DND-41 (cell line): ENCODE data around the gene PAK2.

Experiments
- ATAC-seq: fragments of 200-7000 bp; cut with Tn5 transposase; 3 replicates; pipeline ENCODE4 v1.9.1; 2021; ENCODE audit warnings: low read depth; ENCODE audit not compliant: insufficient read depth
- DNase-seq: peaks from one replicate; pipeline ENCODE4 v3.0.0-alpha.2; 2020
- H2AFZ ChIP-seq: 2 replicates; pipeline ENCODE4 v1.6.0; 2012; ENCODE audit warnings: low read depth, low read length
- H3K27ac ChIP-seq: 2 replicates; pipeline ENCODE4 v1.5.1; 2012; ENCODE audit warnings: low read length, inconsistent platforms
- H3K27me3 ChIP-seq: fragments of 200-600 bp; sonication (generic); 2 replicates; pipeline ENCODE4 v1.6.0; 2012; ENCODE audit warnings: low read length, mild to moderate bottlenecking, inconsistent platforms; ENCODE audit not compliant: insufficient read depth, poor library complexity
- H3K36me3 ChIP-seq: 2 replicates; pipeline ENCODE4 v1.5.1; 2012; ENCODE audit warnings: low read length, inconsistent platforms; ENCODE audit not compliant: insufficient read depth
- H3K4me1 ChIP-seq: 2 replicates; pipeline ENCODE4 v1.5.1; 2012; ENCODE audit warnings: mild to moderate bottlenecking, low read length; ENCODE audit not compliant: insufficient read depth
- H3K4me2 ChIP-seq: 2 replicates; pipeline ENCODE4 v1.6.0; 2012; ENCODE audit warnings: mild to moderate bottlenecking, moderate library complexity, low read length, inconsistent platforms; ENCODE audit not compliant: insufficient read depth
- H3K4me3 ChIP-seq, 2 experiments: fragments of 200-600 bp in 1 of 2; shearing (Covaris generic) in 1 of 2; 2 replicates each; pipeline ENCODE4 v1.5.1; 2012 to 2016; ENCODE audit warnings: inconsistent platforms in 2 of 2, low read length in 2 of 2, mild to moderate bottlenecking in 2 of 2, low read depth in 1 of 2, moderate library complexity in 1 of 2
- H3K79me2 ChIP-seq: 2 replicates; pipeline ENCODE4 v1.6.0; 2012; ENCODE audit warnings: low read length, inconsistent platforms; ENCODE audit not compliant: insufficient read depth
- H3K9ac ChIP-seq: 2 replicates; pipeline ENCODE4 v1.6.0; 2012; ENCODE audit warnings: low read depth, mild to moderate bottlenecking, inconsistent platforms, low read length, moderate library complexity
- H3K9me3 ChIP-seq: 2 replicates; pipeline ENCODE4 v1.5.1; 2012; ENCODE audit warnings: low read length, moderate library complexity, mild to moderate bottlenecking, inconsistent platforms; ENCODE audit not compliant: insufficient read depth, severe bottlenecking
- H4K20me1 ChIP-seq: 2 replicates; pipeline ENCODE4 v1.6.0; 2012; ENCODE audit warnings: low read length; ENCODE audit not compliant: insufficient read depth
- EZH2 ChIP-seq: IDR thresholded peaks from 3 replicates; pipeline ENCODE4 v1.6.1; 2012; ENCODE audit warnings: borderline replicate concordance, low read depth, mild to moderate bottlenecking, moderate library complexity, low read length, inconsistent platforms; ENCODE audit not compliant: severe bottlenecking
- TF ChIP-seq, protein P1 (sequence below): IDR thresholded peaks from 2 replicates; pipeline ENCODE4 v1.5.1; 2012; ENCODE audit warnings: borderline replicate concordance, low read length, moderate library complexity, mild to moderate bottlenecking; ENCODE audit not compliant: poor library complexity, severe bottlenecking; ENCODE audit errors: extremely low read depth

PAK2 gene

DNA sequence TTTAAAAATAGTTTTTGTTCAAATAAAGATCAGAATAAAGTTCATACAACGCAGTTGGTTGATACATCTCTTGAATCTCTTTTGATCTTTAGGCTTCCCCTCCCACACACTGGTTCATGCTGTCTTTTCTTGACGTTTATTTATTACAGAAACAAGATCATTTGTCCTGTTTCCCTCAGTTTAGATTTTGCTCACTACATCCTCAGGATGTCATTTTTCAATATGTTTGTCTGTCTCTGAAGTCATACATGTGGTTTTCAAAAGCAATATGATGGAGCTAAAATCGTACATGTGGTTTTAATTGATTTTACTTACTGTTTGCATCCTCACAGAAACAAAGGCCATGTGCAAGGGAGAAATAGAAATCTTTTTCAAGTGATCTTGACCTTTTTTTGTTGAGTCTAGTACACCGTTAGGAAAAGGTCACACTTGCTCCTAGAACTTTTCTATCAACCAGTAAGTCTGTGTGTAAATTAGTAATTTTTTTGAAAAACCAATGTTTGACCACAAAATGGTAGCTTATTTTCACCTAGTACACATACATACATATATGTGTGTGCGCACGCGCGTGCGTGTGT lies 64.3 kb downstream of the PAK2 start:
- Histone ChIP-seq H3K36me3 (peaks cover 76% of the 10 kb centered on the region), H3K4me2 (no peak overlapping the region), H3K4me1 (no peaks in the 10 kb centered on the region), H3K4me3 (no peak overlapping the region), H3K79me2 (peaks cover 24% of the 10 kb centered on the region), H3K9ac (no peak overlapping the region), H3K27ac (no peak overlapping the region), H3K27me3 (no peaks in the 10 kb centered on the region), H2AFZ (no peak overlapping the region), H3K9me3 (no peaks in the 10 kb centered on the region), H4K20me1 (peaks cover 5% of the 10 kb centered on the region; the same call in 1 of the 2 replicates)
- DNase-seq: no peak
- TF ChIP-seq, protein P1, sequence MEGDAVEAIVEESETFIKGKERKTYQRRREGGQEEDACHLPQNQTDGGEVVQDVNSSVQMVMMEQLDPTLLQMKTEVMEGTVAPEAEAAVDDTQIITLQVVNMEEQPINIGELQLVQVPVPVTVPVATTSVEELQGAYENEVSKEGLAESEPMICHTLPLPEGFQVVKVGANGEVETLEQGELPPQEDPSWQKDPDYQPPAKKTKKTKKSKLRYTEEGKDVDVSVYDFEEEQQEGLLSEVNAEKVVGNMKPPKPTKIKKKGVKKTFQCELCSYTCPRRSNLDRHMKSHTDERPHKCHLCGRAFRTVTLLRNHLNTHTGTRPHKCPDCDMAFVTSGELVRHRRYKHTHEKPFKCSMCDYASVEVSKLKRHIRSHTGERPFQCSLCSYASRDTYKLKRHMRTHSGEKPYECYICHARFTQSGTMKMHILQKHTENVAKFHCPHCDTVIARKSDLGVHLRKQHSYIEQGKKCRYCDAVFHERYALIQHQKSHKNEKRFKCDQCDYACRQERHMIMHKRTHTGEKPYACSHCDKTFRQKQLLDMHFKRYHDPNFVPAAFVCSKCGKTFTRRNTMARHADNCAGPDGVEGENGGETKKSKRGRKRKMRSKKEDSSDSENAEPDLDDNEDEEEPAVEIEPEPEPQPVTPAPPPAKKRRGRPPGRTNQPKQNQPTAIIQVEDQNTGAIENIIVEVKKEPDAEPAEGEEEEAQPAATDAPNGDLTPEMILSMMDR: no peak
- no peak for TF ChIP-seq EZH2
- ATAC-seq: no peak

DNA sequence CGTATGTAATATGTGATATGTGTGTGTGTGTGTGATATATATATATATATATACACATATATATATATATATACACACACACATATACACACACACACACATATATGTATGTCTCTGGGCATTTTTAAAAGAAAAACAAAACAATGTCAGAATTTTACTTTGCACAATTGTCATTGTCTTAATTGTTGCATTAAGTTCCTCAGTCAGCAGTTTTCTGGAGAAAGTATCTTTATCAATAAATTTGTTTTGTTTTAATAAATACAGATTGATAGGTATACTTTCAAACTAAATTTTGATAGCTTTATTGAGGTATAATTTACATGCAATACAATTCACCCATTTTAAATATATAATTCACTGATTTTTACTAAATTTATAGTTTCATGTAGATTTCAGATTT lies 65.1 kb downstream of the PAK2 start:
- Histone ChIP-seq H3K4me3 (no peak overlapping the region), H3K27me3 (no peaks in the 10 kb centered on the region), H3K9ac (no peak overlapping the region), H3K4me2 (no peak overlapping the region), H3K4me1 (no peaks in the 10 kb centered on the region), H3K9me3 (no peaks in the 10 kb centered on the region), H2AFZ (no peak overlapping the region), H4K20me1 (peaks cover 2% of the 10 kb centered on the region; the same call in 1 of the 2 replicates), H3K79me2 (peaks cover 16% of the 10 kb centered on the region), H3K27ac (no peak overlapping the region), H3K36me3 (peaks cover 74% of the 10 kb centered on the region)
- TF ChIP-seq EZH2: no peak
- TF ChIP-seq, protein P1: no peak
- ATAC-seq (no peak), DNase-seq (no peak)

DNA sequence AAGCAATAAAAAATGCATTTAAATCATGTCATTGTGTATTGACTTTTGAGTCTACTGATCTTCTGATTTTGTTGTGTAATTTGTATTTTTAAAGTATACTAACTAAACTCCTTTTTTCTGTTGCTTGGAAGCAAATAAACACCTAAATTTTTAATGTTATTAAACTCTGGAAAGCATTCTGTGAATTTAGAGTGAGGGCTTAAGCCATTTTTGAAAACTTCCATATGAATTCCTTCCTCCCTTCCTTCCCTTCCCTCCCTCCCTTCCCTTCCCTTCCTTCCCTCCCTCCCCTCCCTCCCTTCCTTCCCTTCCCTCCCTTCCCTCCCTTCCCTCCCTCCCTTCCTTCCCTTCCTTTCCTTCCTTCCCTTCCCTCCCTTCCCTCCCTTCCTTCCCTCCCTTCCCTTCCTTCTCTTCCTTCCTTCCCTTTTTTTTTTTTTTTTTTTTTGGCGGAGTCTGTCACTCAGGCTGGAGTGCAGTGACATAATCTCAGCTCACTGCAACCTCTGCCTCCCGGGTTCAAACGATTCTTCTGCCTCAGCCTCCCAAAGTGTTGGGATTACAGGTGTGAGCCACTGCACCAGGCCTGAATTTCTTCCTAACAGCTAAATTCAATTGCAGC lies 71.4 kb downstream of the PAK2 start:
- Histone ChIP-seq H3K9ac (no peak overlapping the region), H2AFZ (no peak overlapping the region), H3K79me2 (no peaks in the 10 kb centered on the region), H3K36me3 (peaks cover 74% of the 10 kb centered on the region), H3K4me1 (no peaks in the 10 kb centered on the region), H3K4me3 (no peak overlapping the region), H4K20me1 (no peaks in the 10 kb centered on the region), H3K9me3 (no peaks in the 10 kb centered on the region), H3K27me3 (no peaks in the 10 kb centered on the region), H3K4me2 (no peak overlapping the region), H3K27ac (no peak overlapping the region)
- TF ChIP-seq EZH2: no peak
- TF ChIP-seq, protein P1: no peak
- ATAC-seq (no peak), DNase-seq (no peak)
